Measurements from ENCODE around the gene ADGRG6.

DNA sequence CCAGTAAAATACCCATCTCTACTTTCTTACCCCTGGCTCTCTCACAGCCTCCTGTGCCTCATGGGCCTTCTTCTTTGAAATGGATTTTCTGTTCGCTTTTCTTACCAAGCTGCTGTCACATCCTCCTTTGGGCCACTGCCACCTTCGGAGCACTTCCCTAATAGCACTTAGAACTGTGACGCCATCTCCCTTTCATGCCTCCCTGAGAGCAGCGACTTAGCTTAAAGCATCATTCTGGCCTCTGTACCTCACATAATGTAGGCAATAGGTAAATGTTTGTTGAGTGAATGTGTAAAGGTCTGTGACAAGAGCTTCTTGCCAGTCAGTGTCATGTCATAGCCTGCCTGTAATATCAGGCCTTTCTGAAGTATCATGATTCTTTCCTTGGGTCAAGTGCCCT, 78.8 kb downstream of the ADGRG6 start:
- TF ChIP-seq, protein P1, sequence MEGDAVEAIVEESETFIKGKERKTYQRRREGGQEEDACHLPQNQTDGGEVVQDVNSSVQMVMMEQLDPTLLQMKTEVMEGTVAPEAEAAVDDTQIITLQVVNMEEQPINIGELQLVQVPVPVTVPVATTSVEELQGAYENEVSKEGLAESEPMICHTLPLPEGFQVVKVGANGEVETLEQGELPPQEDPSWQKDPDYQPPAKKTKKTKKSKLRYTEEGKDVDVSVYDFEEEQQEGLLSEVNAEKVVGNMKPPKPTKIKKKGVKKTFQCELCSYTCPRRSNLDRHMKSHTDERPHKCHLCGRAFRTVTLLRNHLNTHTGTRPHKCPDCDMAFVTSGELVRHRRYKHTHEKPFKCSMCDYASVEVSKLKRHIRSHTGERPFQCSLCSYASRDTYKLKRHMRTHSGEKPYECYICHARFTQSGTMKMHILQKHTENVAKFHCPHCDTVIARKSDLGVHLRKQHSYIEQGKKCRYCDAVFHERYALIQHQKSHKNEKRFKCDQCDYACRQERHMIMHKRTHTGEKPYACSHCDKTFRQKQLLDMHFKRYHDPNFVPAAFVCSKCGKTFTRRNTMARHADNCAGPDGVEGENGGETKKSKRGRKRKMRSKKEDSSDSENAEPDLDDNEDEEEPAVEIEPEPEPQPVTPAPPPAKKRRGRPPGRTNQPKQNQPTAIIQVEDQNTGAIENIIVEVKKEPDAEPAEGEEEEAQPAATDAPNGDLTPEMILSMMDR (IDR thresholded peaks at IDR 0.05; ENCODE audit: insufficient read depth, low read length, poor library complexity, severe bottlenecking) = no peak
- TF ChIP-seq EZH2phosphoT487 (conservative IDR thresholded peaks at IDR 0.05; ENCODE audit: low read length) = no peak
